Measurements from ENCODE around the gene IQSEC3. TPM values are rescaled to one million over a fixed set of nuclear protein-coding genes. Genes with fewer than 3 reads are reported as not detected.
"Not testable (repeated sequence)": the region's sequence is repeated elsewhere in the genome, so short reads cannot be mapped to it uniquely, and the experiment has no call there.

The IQSEC3 gene
- total RNA-seq, 1 donor from 2014 or later, result 4.6 TPM

DNA sequence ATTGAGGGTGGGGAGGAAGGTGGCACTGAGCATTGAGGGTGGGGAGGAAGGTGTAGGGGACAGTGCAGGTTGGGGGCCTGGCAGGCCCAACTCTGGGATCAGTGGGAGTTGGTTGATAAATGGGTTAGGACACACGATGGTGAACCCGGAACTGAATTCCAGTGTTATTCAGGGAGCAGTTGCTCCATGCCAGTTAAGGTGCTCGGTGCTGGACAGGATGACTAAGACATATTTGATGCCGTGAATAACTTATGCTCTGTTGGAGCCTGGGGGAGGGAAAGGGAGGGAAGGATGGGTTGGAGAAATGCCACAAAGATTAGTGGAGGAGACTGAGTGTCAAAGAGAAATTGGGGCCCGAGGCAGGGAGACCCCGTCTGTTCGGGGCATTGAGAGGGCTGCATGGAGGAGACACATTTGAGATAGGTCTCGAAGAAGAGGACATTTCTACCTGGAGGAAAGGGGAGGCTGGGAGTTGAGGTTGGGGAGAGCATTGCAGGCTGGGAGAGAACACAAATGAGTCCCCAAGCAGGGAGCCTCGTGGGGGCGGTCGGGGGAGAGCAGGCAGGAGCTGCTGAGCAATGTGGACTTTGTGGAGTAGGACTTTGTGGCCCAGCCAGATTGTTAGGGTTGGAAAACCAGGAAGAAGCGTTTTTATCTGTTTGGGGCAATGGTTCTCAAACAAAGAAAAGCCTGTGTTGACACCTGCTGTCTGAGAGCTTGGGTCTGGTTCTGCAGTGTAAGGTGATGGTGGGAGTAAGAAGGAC, 65.3 kb downstream of the IQSEC3 start:
- no peaks in the 10 kb centered on the region for H3K9me3 ChIP-seq
- no peaks in the 10 kb centered on the region for H3K36me3 ChIP-seq
- no peak overlapping the region for H3K4me3 ChIP-seq
- DNase-seq, result no peak
- no peak for ATAC-seq
- no peaks in the 10 kb centered on the region for H3K27me3 ChIP-seq
- no peaks in the 10 kb centered on the region for H3K4me1 ChIP-seq
- TF ChIP-seq, protein P1, sequence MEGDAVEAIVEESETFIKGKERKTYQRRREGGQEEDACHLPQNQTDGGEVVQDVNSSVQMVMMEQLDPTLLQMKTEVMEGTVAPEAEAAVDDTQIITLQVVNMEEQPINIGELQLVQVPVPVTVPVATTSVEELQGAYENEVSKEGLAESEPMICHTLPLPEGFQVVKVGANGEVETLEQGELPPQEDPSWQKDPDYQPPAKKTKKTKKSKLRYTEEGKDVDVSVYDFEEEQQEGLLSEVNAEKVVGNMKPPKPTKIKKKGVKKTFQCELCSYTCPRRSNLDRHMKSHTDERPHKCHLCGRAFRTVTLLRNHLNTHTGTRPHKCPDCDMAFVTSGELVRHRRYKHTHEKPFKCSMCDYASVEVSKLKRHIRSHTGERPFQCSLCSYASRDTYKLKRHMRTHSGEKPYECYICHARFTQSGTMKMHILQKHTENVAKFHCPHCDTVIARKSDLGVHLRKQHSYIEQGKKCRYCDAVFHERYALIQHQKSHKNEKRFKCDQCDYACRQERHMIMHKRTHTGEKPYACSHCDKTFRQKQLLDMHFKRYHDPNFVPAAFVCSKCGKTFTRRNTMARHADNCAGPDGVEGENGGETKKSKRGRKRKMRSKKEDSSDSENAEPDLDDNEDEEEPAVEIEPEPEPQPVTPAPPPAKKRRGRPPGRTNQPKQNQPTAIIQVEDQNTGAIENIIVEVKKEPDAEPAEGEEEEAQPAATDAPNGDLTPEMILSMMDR (IDR thresholded peaks at IDR 0.05), result no peak
- intact Hi-C loops (cut with DNase I), result no loop called here
- H3K27ac ChIP-seq, result no peak overlapping the region

DNA sequence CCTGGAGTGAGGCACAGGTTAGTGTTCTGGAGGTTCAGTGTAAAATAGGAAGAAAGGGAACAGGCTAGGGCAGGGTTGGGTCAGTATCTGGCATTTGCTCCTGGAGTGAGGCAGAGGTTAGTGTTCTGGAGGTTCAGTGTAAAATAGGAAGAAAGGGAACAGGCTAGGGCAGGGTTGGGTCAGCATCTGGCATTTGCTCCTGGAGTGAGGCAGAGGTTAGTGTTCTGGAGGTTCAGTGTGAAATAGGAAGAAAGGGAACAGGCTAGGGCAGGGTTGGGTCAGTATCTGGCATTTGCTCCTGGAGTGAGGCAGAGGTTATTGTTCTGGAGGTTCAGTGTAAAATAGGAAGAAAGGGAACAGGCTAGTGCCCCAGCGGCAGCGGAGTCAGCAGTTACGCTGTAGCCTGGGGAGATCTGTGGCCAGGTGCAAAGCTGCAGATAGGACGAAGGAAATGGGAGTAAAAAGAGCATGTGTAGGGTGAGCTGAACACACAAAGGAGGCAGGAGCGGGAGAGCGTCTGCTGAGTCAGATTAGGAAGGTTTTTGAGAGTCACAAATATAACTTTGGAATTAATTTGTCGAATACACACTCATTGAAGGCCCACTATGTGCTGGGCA, 67.2 kb downstream of the IQSEC3 start:
- H3K9me3 ChIP-seq; H3K27ac ChIP-seq; H3K36me3 ChIP-seq; H3K4me1 ChIP-seq; H3K4me3 ChIP-seq; H3K27me3 ChIP-seq; DNase-seq; intact Hi-C loops (cut with DNase I): not testable (repeated sequence)
- peak; percentile 25 for ATAC-seq

DNA sequence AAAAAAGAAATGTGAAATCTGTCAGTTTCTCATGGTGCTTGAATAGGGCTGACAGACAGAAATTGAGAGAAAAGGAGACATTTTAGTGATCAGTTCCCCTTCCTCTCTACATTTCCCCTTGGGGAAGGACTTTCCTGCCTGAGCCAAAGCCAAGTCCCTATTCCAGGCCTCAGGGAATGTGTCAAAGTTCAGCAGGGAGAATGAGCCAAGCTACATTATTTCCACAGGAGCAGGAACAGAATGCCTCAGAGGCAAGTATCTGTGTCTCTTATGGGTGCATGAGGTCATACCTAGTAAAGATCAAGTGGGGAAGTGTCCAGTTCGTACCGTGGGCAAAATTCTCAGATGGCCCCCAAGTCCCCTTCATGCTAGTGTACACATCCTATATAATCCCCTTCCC, 68.6 kb downstream of the IQSEC3 start:
- no peak for DNase-seq
- Histone ChIP-seq H3K4me1 (peaks cover 7% of the 10 kb centered on the region), H3K4me3 (no peak overlapping the region), H3K9me3 (no peaks in the 10 kb centered on the region), H3K27ac (no peak overlapping the region), H3K27me3 (peaks cover 13% of the 10 kb centered on the region), H3K36me3 (no peaks in the 10 kb centered on the region)
- TF ChIP-seq, protein P1 (IDR thresholded peaks at IDR 0.05), result no peak
- intact Hi-C loops (cut with DNase I), result no loop called here
- ATAC-seq, result peak; percentile 19

DNA sequence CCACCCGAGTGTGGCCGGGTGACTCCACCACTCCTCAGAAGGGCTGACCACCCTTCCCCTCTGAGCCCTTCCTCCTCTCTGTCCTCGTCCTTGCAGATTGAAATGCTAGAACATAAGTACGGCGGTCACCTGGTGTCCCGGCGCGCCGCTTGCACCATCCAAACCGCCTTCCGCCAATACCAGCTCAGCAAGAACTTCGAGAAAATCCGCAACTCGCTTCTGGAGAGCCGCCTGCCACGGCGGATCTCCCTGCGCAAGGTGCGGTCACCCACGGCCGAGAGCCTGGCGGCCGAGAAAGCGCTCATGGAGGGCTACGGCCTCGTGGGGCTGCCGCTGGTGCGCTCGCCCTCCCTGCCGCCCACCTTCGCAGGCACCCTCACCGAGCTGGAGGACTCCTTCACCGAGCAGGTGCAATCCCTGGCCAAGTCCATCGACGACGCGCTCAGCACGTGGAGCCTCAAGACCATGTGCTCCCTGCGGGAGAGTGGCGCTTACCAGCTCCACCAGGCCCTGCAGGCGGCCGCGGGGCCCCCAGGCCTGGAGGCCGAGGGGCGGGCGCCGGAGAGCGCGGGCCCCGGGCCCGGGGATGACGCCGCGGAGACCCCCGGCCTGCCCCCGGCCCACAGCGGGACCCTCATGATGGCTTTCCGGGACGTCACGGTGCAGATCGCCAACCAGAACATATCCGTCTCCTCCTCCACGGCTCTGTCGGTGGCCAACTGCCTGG, 71.8 kb downstream of the IQSEC3 start:
- intact Hi-C loops (cut with DNase I), result no loop called here
- no peak for DNase-seq
- TF ChIP-seq, protein P1 (IDR thresholded peaks at IDR 0.05), result no peak
- Histone ChIP-seq H3K27me3 (peaks cover 15% of the 10 kb centered on the region), H3K27ac (no peak overlapping the region), H3K36me3 (no peaks in the 10 kb centered on the region), H3K9me3 (no peaks in the 10 kb centered on the region), H3K4me1 (peaks cover 7% of the 10 kb centered on the region), H3K4me3 (peak overlapping the region; percentile 40)
- ATAC-seq, result no peak

DNA sequence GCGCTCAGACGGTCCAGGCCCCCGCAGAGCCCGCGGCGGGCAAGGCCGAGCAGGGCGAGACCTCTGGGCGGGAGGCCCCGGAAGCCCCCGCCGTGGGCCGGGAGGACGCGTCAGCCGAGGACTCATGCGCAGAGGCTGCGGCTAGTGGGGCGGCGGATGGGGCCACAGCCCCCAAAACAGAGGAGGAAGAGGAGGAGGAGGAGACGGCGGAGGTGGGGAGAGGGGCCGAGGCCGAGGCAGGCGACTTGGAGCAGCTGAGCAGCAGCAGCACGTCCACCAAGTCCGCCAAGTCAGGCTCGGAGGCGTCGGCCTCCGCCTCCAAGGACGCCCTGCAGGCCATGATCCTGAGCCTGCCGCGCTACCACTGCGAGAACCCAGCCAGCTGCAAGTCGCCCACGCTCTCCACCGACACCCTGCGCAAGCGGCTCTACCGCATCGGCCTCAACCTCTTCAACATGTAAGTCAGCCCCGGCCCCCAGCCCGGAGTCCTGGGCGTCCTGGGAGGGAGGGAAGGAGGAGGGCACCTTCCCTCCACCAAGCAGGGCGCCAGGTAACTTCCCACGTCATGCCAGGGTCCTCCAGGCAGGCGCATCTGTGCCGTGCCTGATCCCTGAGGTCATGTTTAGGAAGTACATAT, 72.4 kb downstream of the IQSEC3 start:
- no peaks in the 10 kb centered on the region for H3K9me3 ChIP-seq
- no peaks in the 10 kb centered on the region for H3K36me3 ChIP-seq
- DNase-seq (peak; percentile 73), ATAC-seq (peak; percentile 60)
- no peak overlapping the region for H3K27ac ChIP-seq
- TF ChIP-seq, protein P1 (IDR thresholded peaks at IDR 0.05), result no peak
- intact Hi-C loops (cut with DNase I), result no loop called here
- H3K4me3 ChIP-seq, result peak overlapping the region; percentile 40
- H3K4me1 ChIP-seq, result peaks cover 7% of the 10 kb centered on the region
- peaks cover 15% of the 10 kb centered on the region for H3K27me3 ChIP-seq

All from upper lobe of right lung (tissue), 1 donor.